Stimulated activated naive CD8-positive, alpha-beta T cell treated with anti-CD3 and anti-CD28 coated beads, Interleukin-15, amount 100 ng/mL, for 72 hours (primary cell): ENCODE data around the gene PRAF2.
A peak's percentile ranks its signal among the peaks of the same experiment; 100 is the strongest.

Experiments used
- ATAC-seq: fragments of 150-1000 bp; cut with Tn5 transposase; 2 replicates; pipeline ENCODE4 v1.10.0; 2021; ENCODE audit warnings: mild to moderate bottlenecking, moderate library complexity
- DNase-seq, 2 donors: peaks; one replicate each; pipeline ENCODE4 v3.0.0; 2021 to 2022
- H3K27ac Mint-ChIP-seq, 2 donors: one replicate each; pipeline ENCODE4 v1.8.0; 2022; ENCODE audit warnings: mild to moderate bottlenecking in 2 of 2, mixed read lengths in 2 of 2, moderate library complexity in 2 of 2
- H3K27me3 Mint-ChIP-seq: one replicate; pipeline ENCODE4 v1.8.0; 2022; ENCODE audit warnings: mixed read lengths
- H3K4me1 Mint-ChIP-seq: one replicate; pipeline ENCODE4 v1.8.0; 2022; ENCODE audit warnings: mild to moderate bottlenecking, mixed read lengths
- H3K4me3 Mint-ChIP-seq, 2 donors: one replicate each; pipeline ENCODE4 v1.8.0; 2022; ENCODE audit warnings: mild to moderate bottlenecking in 2 of 2, mixed read lengths in 2 of 2, moderate library complexity in 1 of 2
- H3K9me3 Mint-ChIP-seq, 2 donors: one replicate each; pipeline ENCODE4 v1.8.0; 2022; ENCODE audit warnings: mixed read lengths in 2 of 2

Gene PRAF2

DNA sequence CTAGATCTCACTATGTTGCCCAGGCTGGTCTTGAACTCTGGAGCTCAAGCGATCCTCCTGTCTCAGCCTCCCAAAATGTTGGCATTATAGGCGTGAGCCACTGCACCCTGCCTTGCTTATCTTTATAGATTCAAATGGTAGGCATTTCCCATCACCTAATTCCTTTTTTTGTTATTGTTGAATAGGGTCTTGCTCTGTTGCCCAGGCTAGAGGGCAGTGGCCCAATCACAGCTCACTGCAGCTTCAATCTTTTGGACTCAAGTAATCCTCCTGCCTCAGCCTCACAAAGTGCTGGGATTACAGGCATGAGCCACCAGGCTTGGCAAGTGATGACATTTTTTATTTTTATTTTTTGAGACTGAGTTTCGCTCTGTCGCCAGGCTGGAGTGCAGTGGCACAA lies 22.6 kb upstream of the PRAF2 start:
- ATAC-seq (no peak), DNase-seq (no peak)
- Mint-ChIP-seq H3K27me3 (no peaks in the 10 kb centered on the region), H3K9me3 (no peaks in the 10 kb centered on the region), H3K4me1 (peaks cover 2% of the 10 kb centered on the region), H3K27ac (no peak overlapping the region), H3K4me3 (no peak overlapping the region)

DNA sequence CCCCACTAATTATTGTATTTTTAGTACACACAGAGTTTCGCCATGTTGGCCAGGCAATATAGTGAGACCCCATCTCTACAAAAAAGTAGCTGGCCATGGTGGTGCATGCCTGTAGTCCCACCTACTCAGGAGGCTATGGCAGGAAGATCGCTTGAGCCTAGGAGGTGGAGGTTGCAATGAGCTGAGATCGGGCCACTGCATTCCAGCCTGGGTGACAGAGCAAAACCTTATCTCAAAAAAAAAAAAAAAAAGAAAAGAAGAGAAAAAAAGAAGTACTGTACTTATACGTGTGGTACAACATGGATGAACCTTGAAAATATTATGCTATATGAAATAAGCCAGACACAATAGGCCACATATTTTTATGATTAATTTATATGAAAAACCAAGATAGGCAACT lies 15.8 kb upstream of the PRAF2 start:
- H3K27ac Mint-ChIP-seq: no peak overlapping the region
- no peaks in the 10 kb centered on the region for H3K9me3 Mint-ChIP-seq
- ATAC-seq (no peak), DNase-seq (no peak)
- no peak overlapping the region for H3K4me3 Mint-ChIP-seq
- no peaks in the 10 kb centered on the region for H3K27me3 Mint-ChIP-seq
- no peaks in the 10 kb centered on the region for H3K4me1 Mint-ChIP-seq

GRCh38 chrX:49082271-49082871 lies 8.6 kb upstream of the PRAF2 start:
- H3K27me3 Mint-ChIP-seq: no peaks in the 10 kb centered on the region
- H3K9me3 Mint-ChIP-seq: no peaks in the 10 kb centered on the region
- H3K4me1 Mint-ChIP-seq: peaks cover 20% of the 10 kb centered on the region
- no peak overlapping the region for H3K4me3 Mint-ChIP-seq
- ATAC-seq: no peak
- H3K27ac Mint-ChIP-seq: no peak overlapping the region
- DNase-seq: no peak

GRCh38 chrX:49079489-49080428 lies 6.0 kb upstream of the PRAF2 start, which contains the start of gene WDR45:
Gene WDR45 (minus strand): TSS chrX:49079887. CDS start chrX:49078095, 1,792 bp downstream.
- ATAC-seq (peak; percentile 88), DNase-seq (peak; percentile 59 to 78)
- no peaks in the 10 kb centered on the region for H3K9me3 Mint-ChIP-seq
- no peaks in the 10 kb centered on the region for H3K27me3 Mint-ChIP-seq
- peak within 1 kb of the TSS; percentile 96 to 97 for H3K4me3 Mint-ChIP-seq
- H3K4me1 Mint-ChIP-seq: peaks cover 20% of the 10 kb centered on the region
- peak within 1 kb of the TSS; percentile 97 to 98 for H3K27ac Mint-ChIP-seq

- Mint-ChIP-seq H3K27ac (no peak overlapping the region), H3K27me3 (no peaks in the 10 kb centered on the region), H3K4me1 (peaks cover 38% of the 10 kb centered on the region), H3K4me3 (no peak overlapping the region), H3K9me3 (no peaks in the 10 kb centered on the region)
- no peak for ATAC-seq
- no peak for DNase-seq
These were observed 4.1 kb upstream of the PRAF2 start for GRCh38 chrX:49077941-49078340.

- no peaks in the 10 kb centered on the region for H3K27me3 Mint-ChIP-seq
- DNase-seq (no peak), ATAC-seq (no peak)
- H3K9me3 Mint-ChIP-seq: no peaks in the 10 kb centered on the region
- H3K27ac Mint-ChIP-seq: peak overlapping the region in 1 of 2 donors; percentile 48
- peaks cover 36% of the 10 kb centered on the region for H3K4me1 Mint-ChIP-seq
- no peak overlapping the region for H3K4me3 Mint-ChIP-seq
These were observed 1.5 kb upstream of the PRAF2 start for GRCh38 chrX:49075347-49075746.

DNA sequence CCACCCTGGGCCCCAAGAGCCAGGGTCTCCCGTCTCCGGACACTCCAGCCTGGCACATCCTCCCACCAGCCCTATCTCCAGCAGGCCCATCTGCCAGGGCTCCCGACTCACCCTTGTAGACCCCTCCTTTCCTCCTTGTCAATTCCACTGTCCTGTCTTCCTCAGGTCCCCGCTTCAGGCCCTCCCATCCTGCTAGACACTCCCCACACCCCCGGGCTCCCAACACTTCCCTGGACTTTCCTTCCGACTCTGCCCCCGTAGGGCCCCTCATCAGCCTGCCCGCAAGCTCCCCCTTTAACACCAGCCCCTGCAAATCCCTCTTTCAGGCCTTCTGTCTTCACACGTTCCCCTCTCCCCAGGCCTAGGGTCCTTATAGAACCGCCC lies 1.1 kb downstream of the PRAF2 start:
- Mint-ChIP-seq H3K27me3 (no peaks in the 10 kb centered on the region), H3K4me3 (peak overlapping the region; percentile 87 to 97), H3K4me1 (peaks cover 23% of the 10 kb centered on the region), H3K9me3 (no peaks in the 10 kb centered on the region), H3K27ac (peak overlapping the region; percentile 74 to 88)
- no peak for DNase-seq
- ATAC-seq: no peak

GRCh38 chrX:49071877-49072711 lies 1.7 kb downstream of the PRAF2 start:
- ATAC-seq (no peak), DNase-seq (no peak)
- Mint-ChIP-seq H3K27ac (peak overlapping the region in 1 of 2 donors; percentile 91), H3K27me3 (no peaks in the 10 kb centered on the region), H3K4me3 (peak overlapping the region; percentile 87 to 97), H3K9me3 (no peaks in the 10 kb centered on the region), H3K4me1 (peaks cover 23% of the 10 kb centered on the region)

DNA sequence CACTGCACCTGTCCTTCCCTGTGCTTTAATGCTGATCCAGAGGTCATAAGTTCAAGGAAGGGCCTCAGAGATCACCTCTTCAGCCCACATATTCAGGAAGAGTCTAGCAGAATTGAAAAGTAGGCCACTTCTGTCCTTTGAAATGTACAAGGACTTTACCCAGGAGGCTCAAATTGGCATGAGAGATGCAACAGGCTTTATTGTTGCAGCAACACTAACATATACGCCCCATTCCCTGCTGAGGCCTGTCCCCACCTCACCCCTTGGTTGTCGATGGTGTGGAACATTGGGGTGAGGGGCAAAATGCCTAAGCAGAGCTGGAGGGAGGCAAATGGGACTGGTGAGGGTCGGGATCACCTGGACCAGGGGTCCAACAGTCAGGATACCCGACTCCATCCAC lies 2.8 kb downstream of the PRAF2 start:
- Mint-ChIP-seq H3K27ac (peak overlapping the region in 1 of 2 donors; percentile 91), H3K4me1 (peaks cover 23% of the 10 kb centered on the region), H3K4me3 (peak overlapping the region in 1 of 2 donors; percentile 6), H3K27me3 (no peaks in the 10 kb centered on the region), H3K9me3 (no peaks in the 10 kb centered on the region)
- DNase-seq (no peak), ATAC-seq (no peak)

DNA sequence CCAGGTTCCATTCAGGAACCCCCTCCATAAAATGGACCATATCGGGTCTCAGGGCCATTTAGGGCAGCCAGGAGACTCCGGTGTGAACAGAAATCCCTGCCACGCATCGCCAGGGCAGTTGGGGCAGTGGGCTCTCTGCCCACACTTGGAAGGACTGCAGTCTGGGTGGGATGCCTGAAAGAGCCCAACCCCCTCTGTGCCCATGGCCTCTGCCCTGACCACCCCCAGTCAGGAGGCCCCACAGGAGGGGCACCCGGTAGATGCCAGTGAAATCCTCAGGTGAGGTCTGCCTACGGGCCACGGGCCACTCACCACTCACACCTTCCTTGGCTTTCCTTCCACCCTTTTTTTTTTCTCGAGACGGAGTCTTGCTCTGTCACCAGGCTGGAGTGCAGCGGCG lies 4.8 kb downstream of the PRAF2 start:
- no peaks in the 10 kb centered on the region for H3K27me3 Mint-ChIP-seq
- H3K9me3 Mint-ChIP-seq: no peaks in the 10 kb centered on the region
- DNase-seq (no peak), ATAC-seq (no peak)
- no peak overlapping the region for H3K4me3 Mint-ChIP-seq
- peaks cover 15% of the 10 kb centered on the region for H3K4me1 Mint-ChIP-seq
- H3K27ac Mint-ChIP-seq: no peak overlapping the region

DNA sequence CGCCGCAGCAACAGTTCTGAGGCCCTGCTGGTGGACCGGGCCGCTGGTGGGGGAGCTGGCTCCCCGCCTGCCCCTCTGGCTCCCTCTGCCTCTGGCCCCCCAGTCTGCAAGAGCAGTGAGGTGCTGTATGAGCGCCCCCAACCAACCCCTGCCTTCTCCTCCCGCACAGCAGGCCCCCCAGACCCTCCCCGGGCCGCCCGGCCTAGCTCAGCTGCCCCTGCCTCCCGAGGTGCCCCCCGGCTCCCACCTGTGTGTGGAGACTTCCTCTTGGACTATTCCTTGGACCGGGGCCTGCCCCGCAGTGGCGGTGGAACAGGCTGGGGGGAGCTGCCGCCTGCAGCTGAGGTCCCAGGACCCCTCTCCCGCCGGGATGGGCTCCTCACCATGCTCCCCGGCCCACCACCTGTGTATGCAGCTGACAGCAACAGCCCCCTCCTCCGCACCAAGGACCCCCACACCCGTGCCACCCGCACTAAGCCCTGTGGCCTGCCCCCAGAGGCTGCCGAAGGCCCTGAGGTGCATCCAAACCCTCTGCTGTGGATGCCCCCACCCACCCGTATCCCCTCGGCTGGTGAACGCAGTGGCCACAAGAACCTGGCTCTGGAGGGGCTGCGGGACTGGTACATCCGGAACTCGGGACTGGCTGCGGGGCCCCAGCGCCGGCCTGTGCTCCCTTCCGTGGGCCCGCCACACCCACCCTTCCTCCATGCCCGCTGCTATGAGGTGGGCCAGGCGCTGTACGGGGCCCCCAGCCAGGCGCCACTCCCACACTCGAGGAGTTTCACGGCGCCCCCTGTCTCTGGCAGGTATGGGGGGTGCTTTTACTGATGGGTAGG lies 6.3 kb downstream of the PRAF2 start:
- Mint-ChIP-seq H3K27me3 (no peaks in the 10 kb centered on the region), H3K4me1 (peaks cover under 1% of the 10 kb centered on the region), H3K4me3 (no peak overlapping the region), H3K9me3 (no peaks in the 10 kb centered on the region), H3K27ac (peak overlapping the region in 1 of 2 donors; percentile 34)
- ATAC-seq (peak; percentile 35), DNase-seq (no peak)

GRCh38 chrX:49066690-49067089 lies 7.1 kb downstream of the PRAF2 start:
- H3K27me3 Mint-ChIP-seq: no peaks in the 10 kb centered on the region
- no peak for ATAC-seq
- no peak overlapping the region for H3K27ac Mint-ChIP-seq
- no peak overlapping the region for H3K4me3 Mint-ChIP-seq
- H3K4me1 Mint-ChIP-seq: no peaks in the 10 kb centered on the region
- no peaks in the 10 kb centered on the region for H3K9me3 Mint-ChIP-seq
- no peak for DNase-seq

DNA sequence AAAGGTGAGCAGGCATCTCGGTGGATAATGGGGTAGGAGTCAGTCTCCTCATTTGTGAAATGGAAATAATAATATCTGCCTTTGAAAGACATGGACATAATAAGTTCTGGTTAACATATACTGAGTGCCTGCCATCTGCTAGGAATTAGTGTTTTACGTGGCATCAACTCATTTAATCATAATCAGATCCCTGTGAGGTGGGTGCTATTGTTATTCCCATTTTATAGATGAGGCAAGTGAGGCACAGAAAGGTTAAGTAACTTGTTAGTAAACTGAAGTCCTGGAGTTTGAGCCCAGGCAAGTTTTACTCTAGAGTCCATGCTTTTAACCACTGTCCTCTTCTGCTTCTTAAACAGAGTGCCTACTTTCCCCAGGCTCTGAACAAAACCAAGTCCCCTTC lies 7.5 kb downstream of the PRAF2 start:
- DNase-seq: no peak
- Mint-ChIP-seq H3K4me1 (no peaks in the 10 kb centered on the region), H3K9me3 (no peaks in the 10 kb centered on the region), H3K27me3 (no peaks in the 10 kb centered on the region), H3K4me3 (no peak overlapping the region), H3K27ac (no peak overlapping the region)
- no peak for ATAC-seq

GRCh38 chrX:49064735-49065134 lies 9.1 kb downstream of the PRAF2 start:
- H3K9me3 Mint-ChIP-seq: no peaks in the 10 kb centered on the region
- peak overlapping the region in 1 of 2 donors; percentile 76 for H3K27ac Mint-ChIP-seq
- H3K4me3 Mint-ChIP-seq: no peak overlapping the region
- no peak for ATAC-seq
- H3K4me1 Mint-ChIP-seq: no peaks in the 10 kb centered on the region
- no peaks in the 10 kb centered on the region for H3K27me3 Mint-ChIP-seq
- no peak for DNase-seq

- DNase-seq (no peak), ATAC-seq (no peak)
- H3K27me3 Mint-ChIP-seq: no peaks in the 10 kb centered on the region
- peak overlapping the region in 1 of 2 donors; percentile 76 for H3K27ac Mint-ChIP-seq
- H3K9me3 Mint-ChIP-seq: no peaks in the 10 kb centered on the region
- H3K4me1 Mint-ChIP-seq: no peaks in the 10 kb centered on the region
- H3K4me3 Mint-ChIP-seq: no peak overlapping the region
These were observed 9.5 kb downstream of the PRAF2 start for GRCh38 chrX:49064303-49064702.
